ENCODE data around the gene GADD45GIP1.

- TF ChIP-seq MYC (IDR thresholded peaks at IDR 0.05; ENCODE audit: borderline replicate concordance, low read length), result no peak
- TF ChIP-seq SMC3 (IDR thresholded peaks at IDR 0.05), result no peak
- TF ChIP-seq, protein P1, sequence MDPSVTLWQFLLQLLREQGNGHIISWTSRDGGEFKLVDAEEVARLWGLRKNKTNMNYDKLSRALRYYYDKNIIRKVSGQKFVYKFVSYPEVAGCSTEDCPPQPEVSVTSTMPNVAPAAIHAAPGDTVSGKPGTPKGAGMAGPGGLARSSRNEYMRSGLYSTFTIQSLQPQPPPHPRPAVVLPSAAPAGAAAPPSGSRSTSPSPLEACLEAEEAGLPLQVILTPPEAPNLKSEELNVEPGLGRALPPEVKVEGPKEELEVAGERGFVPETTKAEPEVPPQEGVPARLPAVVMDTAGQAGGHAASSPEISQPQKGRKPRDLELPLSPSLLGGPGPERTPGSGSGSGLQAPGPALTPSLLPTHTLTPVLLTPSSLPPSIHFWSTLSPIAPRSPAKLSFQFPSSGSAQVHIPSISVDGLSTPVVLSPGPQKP (IDR thresholded peaks at IDR 0.05; ENCODE audit: low read depth, low read length), result no peak
- no peak for TF ChIP-seq POLR2A (IDR thresholded peaks at IDR 0.05; ENCODE audit: low read length)
- TF ChIP-seq, protein P2, sequence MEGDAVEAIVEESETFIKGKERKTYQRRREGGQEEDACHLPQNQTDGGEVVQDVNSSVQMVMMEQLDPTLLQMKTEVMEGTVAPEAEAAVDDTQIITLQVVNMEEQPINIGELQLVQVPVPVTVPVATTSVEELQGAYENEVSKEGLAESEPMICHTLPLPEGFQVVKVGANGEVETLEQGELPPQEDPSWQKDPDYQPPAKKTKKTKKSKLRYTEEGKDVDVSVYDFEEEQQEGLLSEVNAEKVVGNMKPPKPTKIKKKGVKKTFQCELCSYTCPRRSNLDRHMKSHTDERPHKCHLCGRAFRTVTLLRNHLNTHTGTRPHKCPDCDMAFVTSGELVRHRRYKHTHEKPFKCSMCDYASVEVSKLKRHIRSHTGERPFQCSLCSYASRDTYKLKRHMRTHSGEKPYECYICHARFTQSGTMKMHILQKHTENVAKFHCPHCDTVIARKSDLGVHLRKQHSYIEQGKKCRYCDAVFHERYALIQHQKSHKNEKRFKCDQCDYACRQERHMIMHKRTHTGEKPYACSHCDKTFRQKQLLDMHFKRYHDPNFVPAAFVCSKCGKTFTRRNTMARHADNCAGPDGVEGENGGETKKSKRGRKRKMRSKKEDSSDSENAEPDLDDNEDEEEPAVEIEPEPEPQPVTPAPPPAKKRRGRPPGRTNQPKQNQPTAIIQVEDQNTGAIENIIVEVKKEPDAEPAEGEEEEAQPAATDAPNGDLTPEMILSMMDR (IDR thresholded peaks at IDR 0.05), result no peak
- TF ChIP-seq KDM1A (IDR thresholded peaks at IDR 0.05; ENCODE audit: low read depth), result no peak
- TF ChIP-seq SREBF2 (IDR thresholded peaks at IDR 0.05), result no peak
- no peak for TF ChIP-seq CEBPB (IDR thresholded peaks at IDR 0.05)
Measured at GRCh38 chr19:12997967-12998940, 41.2 kb upstream of the GADD45GIP1 start.
